HG03039 (cell line): Measurements from ENCODE around the gene HABP4.

Experiments used
- ATAC-seq: cut with Tn5 transposase; IDR thresholded peaks from one replicate; pipeline ENCODE4 v1.9.1; 2021; ENCODE audit warnings: mild to moderate bottlenecking, moderate library complexity; ENCODE audit not compliant: unreplicated experiment

The HABP4 gene

GRCh38 chr9:96515621-96516470 lies 65.9 kb downstream of the HABP4 start:
- no peak for ATAC-seq

GRCh38 chr9:96519095-96519494 lies 69.1 kb downstream of the HABP4 start:
- ATAC-seq: no peak

DNA sequence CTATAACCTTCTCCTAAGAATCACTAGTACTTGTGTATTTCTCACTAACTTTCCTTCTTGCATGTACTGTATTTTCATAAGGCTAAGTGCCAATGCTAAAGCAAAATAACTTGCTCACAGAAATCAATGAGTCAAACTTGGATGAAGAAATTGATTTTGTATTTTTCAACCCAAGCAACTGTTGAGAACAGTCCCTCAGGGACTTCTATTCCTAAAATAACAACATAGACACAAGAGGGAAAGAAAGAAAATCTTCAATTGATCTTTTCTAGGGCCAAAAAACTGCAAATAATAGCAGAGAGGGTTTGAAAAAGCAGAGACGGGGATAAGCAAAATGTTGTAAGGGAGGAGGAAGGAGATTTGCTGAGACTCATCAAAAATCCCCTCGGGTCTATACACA lies 69.8 kb downstream of the HABP4 start:
- ATAC-seq: no peak

GRCh38 chr9:96522366-96522765 lies 72.4 kb downstream of the HABP4 start:
- ATAC-seq: no peak

- no peak for ATAC-seq
Observed at GRCh38 chr9:96523374-96523773, 73.4 kb downstream of the HABP4 start.

DNA sequence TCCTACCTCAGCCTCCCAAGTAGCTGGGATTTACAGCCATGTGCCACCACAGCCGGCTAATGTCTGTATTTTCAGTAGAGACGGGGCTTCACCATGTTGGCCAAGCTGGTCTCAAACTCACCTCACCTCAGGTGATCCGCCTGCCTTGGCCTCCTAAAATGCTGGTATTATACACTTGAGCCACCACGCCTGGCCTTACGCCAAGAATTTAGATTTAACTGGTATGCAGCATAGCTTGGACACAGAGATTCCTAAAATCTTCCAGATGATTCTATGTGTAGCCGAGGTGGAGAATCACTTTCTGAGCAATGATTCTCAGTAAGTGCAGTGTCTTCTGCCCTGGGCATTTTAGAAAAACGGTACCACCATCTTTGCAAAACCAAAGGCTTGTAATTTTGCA lies 74.1 kb downstream of the HABP4 start:
- no peak for ATAC-seq

- no peak for ATAC-seq
Observed at GRCh38 chr9:96524764-96525163, 74.8 kb downstream of the HABP4 start.

DNA sequence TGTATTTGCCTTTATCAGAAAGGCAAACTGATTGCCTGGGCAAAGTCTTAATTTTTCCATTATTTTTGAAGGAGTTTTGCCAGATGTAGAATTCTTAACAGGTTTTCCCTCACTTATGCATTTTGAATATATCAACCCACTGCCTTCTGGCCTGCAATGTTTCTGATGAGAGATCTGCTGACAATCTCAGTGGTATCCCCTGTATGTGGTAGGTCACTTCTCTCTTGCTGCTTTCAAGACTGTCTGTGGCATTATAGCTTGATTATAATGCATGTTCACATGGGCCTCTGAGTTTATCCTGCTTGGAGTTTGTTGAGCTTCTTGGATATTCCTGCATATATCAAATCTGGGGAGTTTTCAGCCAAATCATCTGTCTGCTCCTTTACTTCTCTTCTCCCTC lies 82.2 kb downstream of the HABP4 start:
- no peak for ATAC-seq

DNA sequence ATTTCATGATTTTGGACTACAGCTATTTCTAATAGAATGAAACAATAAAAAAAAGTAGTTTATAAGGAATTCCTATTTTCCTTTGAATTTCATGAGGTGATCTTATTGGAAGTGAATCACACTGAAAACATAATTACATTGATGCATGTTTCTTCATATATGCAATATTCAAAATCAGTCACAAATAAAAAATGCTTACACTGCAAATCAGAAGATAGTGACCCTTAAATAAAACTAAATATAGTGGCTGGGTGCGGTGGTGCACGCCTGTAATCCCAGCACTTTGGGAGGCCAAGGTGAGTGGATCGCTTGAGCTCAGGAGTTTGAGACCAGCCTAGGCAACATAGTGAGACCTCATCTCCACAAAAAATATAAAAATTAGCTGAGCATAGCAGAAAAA lies 90.1 kb downstream of the HABP4 start:
- no peak for ATAC-seq
